ENCODE data around the gene CAPN1. TPM values are rescaled to one million over a fixed set of nuclear protein-coding genes. Genes with fewer than 3 reads are reported as not detected.

Gene CAPN1
- total RNA-seq, 1 experiment from 2014 or later, result 175 TPM

- no CpG with 5 or more reads among the region's 16 CpGs for WGBS (ENCODE audit: extremely low coverage, insufficient read length, low lambda C conversion rate)
- no peak for TF ChIP-seq CTCF (conservative IDR thresholded peaks at IDR 0.05)
Observed at GRCh38 chr11:65207918-65208784, 26.4 kb downstream of the CAPN1 start.

More at GRCh38 chr11:65207918-65208784, 26.4 kb downstream of the CAPN1 start:
- no peak overlapping the region for H3K27ac ChIP-seq (ENCODE audit: insufficient read length, low read depth, low read length)
- Mint-ChIP-seq H3K4me1 (peaks cover 23 to 38% of the 10 kb centered on the region in 2 experiments), H3K4me3 (no peak overlapping the region), H3K36me3 (ENCODE audit: insufficient read depth in 1 of 3, low read depth in 3 of 3) (peaks cover 18 to 70% (median 64%) of the 10 kb centered on the region in 3 experiments; a peak in 6 of 7 replicates), H3K9me3 (no peaks in the 10 kb centered on the region), H3K27ac (peak overlapping the region in 2 of 3 experiments; percentile 31 to 74; a peak in 2 of 7 replicates), H3K27me3 (ENCODE audit: low read depth) (no peaks in the 10 kb centered on the region)
- no peak overlapping the region for H2AK5ac ChIP-seq (ENCODE audit: insufficient read length, low read length)
- H3K56ac ChIP-seq (ENCODE audit: insufficient read length, low read depth, low read length), result no peak overlapping the region
- no peak overlapping the region for H4K5ac ChIP-seq (ENCODE audit: insufficient read length, low read depth, low read length)
- no peak overlapping the region for H2AFZ ChIP-seq (ENCODE audit: low read length)
- H3K9me3 ChIP-seq (ENCODE audit: control insufficient read depth, low read depth, low read length), result no peaks in the 10 kb centered on the region
- H2BK20ac ChIP-seq (ENCODE audit: low read depth, low read length, poor library complexity, severe bottlenecking), result no peak overlapping the region
- no peak overlapping the region for H3K14ac ChIP-seq (ENCODE audit: insufficient read depth, low read length)
- no peak overlapping the region for H2BK12ac ChIP-seq (ENCODE audit: insufficient read length, low read depth, low read length)
- no peaks in the 10 kb centered on the region for H3K27me3 ChIP-seq (ENCODE audit: insufficient read depth, low read length)
- no peak overlapping the region for H3K23ac ChIP-seq (ENCODE audit: insufficient read length, low read depth, low read length)
- no peak overlapping the region for H3T11ph ChIP-seq (ENCODE audit: low read length)
- peaks cover 4% of the 10 kb centered on the region; the same call in 1 of the 2 replicates for H3K4me1 ChIP-seq (ENCODE audit: insufficient read depth, low read length)
- H4K20me1 ChIP-seq (ENCODE audit: control insufficient read depth, insufficient read depth, insufficient read length), result no peaks in the 10 kb centered on the region
- no peaks in the 10 kb centered on the region for H3K23me2 ChIP-seq (ENCODE audit: insufficient read length, low read depth, low read length, poor library complexity, severe bottlenecking)
- H3K9ac ChIP-seq (ENCODE audit: extremely low read depth, insufficient read length, low read length), result no peak overlapping the region
- no peak overlapping the region for H2BK5ac ChIP-seq (ENCODE audit: insufficient read length, low read length)
- no peak overlapping the region for H3K18ac ChIP-seq (ENCODE audit: insufficient read length, low read depth, low read length)
- no peak overlapping the region for H4K91ac ChIP-seq (ENCODE audit: insufficient read length, low read depth, low read length)
- no peaks in the 10 kb centered on the region for H3K79me2 ChIP-seq (ENCODE audit: insufficient read depth, low read length)
- no peak overlapping the region for H2BK120ac ChIP-seq (ENCODE audit: low read depth, low read length, poor library complexity, severe bottlenecking)
- no peaks in the 10 kb centered on the region for H3K79me1 ChIP-seq (ENCODE audit: insufficient read depth, low read depth, low read length, poor library complexity, severe bottlenecking)
- H4K8ac ChIP-seq (replicated peaks; ENCODE audit: insufficient read length, low read depth, low read length), result no peak overlapping the region
- H3K4ac ChIP-seq (ENCODE audit: low read depth, low read length), result no peak overlapping the region
- no peak overlapping the region for H2BK15ac ChIP-seq (ENCODE audit: low read depth, low read length)
- no peak for DNase-seq
- no peak overlapping the region for H3K4me2 ChIP-seq (ENCODE audit: insufficient read depth, insufficient read length, low read length)

Data from H9 (cell line).